Measurements from ENCODE around the gene GTPBP3. TPM values are rescaled to one million over a fixed set of nuclear protein-coding genes. Genes with fewer than 3 reads are reported as not detected.

GTPBP3 gene
- total RNA-seq, 1 donor from 2014 or later: 66.5 TPM

- H3K27me3 Mint-ChIP-seq (ENCODE audit: low read depth): peaks cover 9% of the 10 kb centered on the region
- no peaks in the 10 kb centered on the region for H3K9me3 Mint-ChIP-seq
- H3K4me3 Mint-ChIP-seq (ENCODE audit: low read depth): no peak overlapping the region
- DNase-seq (ENCODE audit: low spot score): no peak
- H3K27ac Mint-ChIP-seq: no peak overlapping the region
- H3K4me1 Mint-ChIP-seq (ENCODE audit: low read depth): no peaks in the 10 kb centered on the region
- intact Hi-C loops (cut with micrococcal nuclease): no loop called here
- peaks cover 15% of the 10 kb centered on the region for H3K36me3 Mint-ChIP-seq (ENCODE audit: low read depth)
Observed at GRCh38 chr19:17325881-17326594, 11.3 kb upstream of the GTPBP3 start.

GRCh38 chr19:17326595-17326966 is 10.8 kb upstream of the GTPBP3 start:
- intact Hi-C loops (cut with micrococcal nuclease): no loop called here
- Mint-ChIP-seq H3K27ac (no peak overlapping the region), H3K36me3 (ENCODE audit: low read depth) (peaks cover 14% of the 10 kb centered on the region), H3K4me1 (ENCODE audit: low read depth) (no peaks in the 10 kb centered on the region), H3K27me3 (ENCODE audit: low read depth) (peaks cover 9% of the 10 kb centered on the region), H3K4me3 (ENCODE audit: low read depth) (no peak overlapping the region), H3K9me3 (no peaks in the 10 kb centered on the region)
- no peak for DNase-seq (ENCODE audit: low spot score)

GRCh38 chr19:17327068-17327653 is 10.2 kb upstream of the GTPBP3 start:
- Mint-ChIP-seq H3K27me3 (ENCODE audit: low read depth) (peaks cover 9% of the 10 kb centered on the region), H3K4me3 (ENCODE audit: low read depth) (no peak overlapping the region), H3K27ac (no peak overlapping the region), H3K9me3 (no peaks in the 10 kb centered on the region), H3K4me1 (ENCODE audit: low read depth) (no peaks in the 10 kb centered on the region), H3K36me3 (ENCODE audit: low read depth) (peaks cover 12% of the 10 kb centered on the region)
- no peak for DNase-seq (ENCODE audit: low spot score)
- intact Hi-C loops (cut with micrococcal nuclease): no loop called here

GRCh38 chr19:17327654-17328516 is 9.5 kb upstream of the GTPBP3 start:
- DNase-seq (ENCODE audit: low spot score): no peak
- intact Hi-C loops (cut with micrococcal nuclease): loop anchor here (1.0 kb wide), 1 partner anchor 19 kb away; the partner anchor contains the start of gene DDA1

GRCh38 chr19:17328517-17329365 is 8.6 kb upstream of the GTPBP3 start:
- H3K4me3 Mint-ChIP-seq (ENCODE audit: low read depth): peak overlapping the region; percentile 49

More at GRCh38 chr19:17327654-17328516, 9.5 kb upstream of the GTPBP3 start:
- H3K27ac Mint-ChIP-seq: no peak overlapping the region
- peaks cover 9% of the 10 kb centered on the region for H3K27me3 Mint-ChIP-seq (ENCODE audit: low read depth)
- H3K4me3 Mint-ChIP-seq (ENCODE audit: low read depth): peak overlapping the region; percentile 59
- H3K9me3 Mint-ChIP-seq: no peaks in the 10 kb centered on the region
- peaks cover 12% of the 10 kb centered on the region for H3K36me3 Mint-ChIP-seq (ENCODE audit: low read depth)
- peaks cover 4% of the 10 kb centered on the region for H3K4me1 Mint-ChIP-seq (ENCODE audit: low read depth)

GRCh38 chr19:17329366-17330261 is 7.7 kb upstream of the GTPBP3 start:
- no peaks in the 10 kb centered on the region for H3K9me3 Mint-ChIP-seq
- peak overlapping the region; percentile 52 for H3K4me3 Mint-ChIP-seq (ENCODE audit: low read depth)
- intact Hi-C loops (cut with micrococcal nuclease): no loop called here

More at GRCh38 chr19:17328517-17329365, 8.6 kb upstream of the GTPBP3 start:
- intact Hi-C loops (cut with micrococcal nuclease): loop anchor here (1.0 kb wide), 1 partner anchor 19 kb away; the partner anchor contains the start of gene DDA1
- H3K27ac Mint-ChIP-seq: no peak overlapping the region
- peaks cover 6% of the 10 kb centered on the region for H3K4me1 Mint-ChIP-seq (ENCODE audit: low read depth)
- no peak for DNase-seq (ENCODE audit: low spot score)
- H3K9me3 Mint-ChIP-seq: no peaks in the 10 kb centered on the region
- H3K27me3 Mint-ChIP-seq (ENCODE audit: low read depth): peaks cover 9% of the 10 kb centered on the region
- H3K36me3 Mint-ChIP-seq (ENCODE audit: low read depth): peaks cover 13% of the 10 kb centered on the region

GRCh38 chr19:17330262-17331044 is 6.9 kb upstream of the GTPBP3 start:
- peaks cover 9% of the 10 kb centered on the region for H3K27me3 Mint-ChIP-seq (ENCODE audit: low read depth)
- intact Hi-C loops (cut with micrococcal nuclease): no loop called here
- DNase-seq (ENCODE audit: low spot score): no peak
- H3K36me3 Mint-ChIP-seq (ENCODE audit: low read depth): peaks cover 16% of the 10 kb centered on the region
- H3K9me3 Mint-ChIP-seq: no peaks in the 10 kb centered on the region
- H3K4me1 Mint-ChIP-seq (ENCODE audit: low read depth): peaks cover 14% of the 10 kb centered on the region
- no peak overlapping the region for H3K27ac Mint-ChIP-seq
- no peak overlapping the region for H3K4me3 Mint-ChIP-seq (ENCODE audit: low read depth)

More at GRCh38 chr19:17329366-17330261, 7.7 kb upstream of the GTPBP3 start:
- DNase-seq (ENCODE audit: low spot score): no peak
- Mint-ChIP-seq H3K27me3 (ENCODE audit: low read depth) (peaks cover 9% of the 10 kb centered on the region), H3K36me3 (ENCODE audit: low read depth) (peaks cover 16% of the 10 kb centered on the region), H3K4me1 (ENCODE audit: low read depth) (peaks cover 8% of the 10 kb centered on the region), H3K27ac (no peak overlapping the region)

GRCh38 chr19:17331045-17331558 is 6.3 kb upstream of the GTPBP3 start:
- DNase-seq (ENCODE audit: low spot score): no peak
- H3K9me3 Mint-ChIP-seq: no peaks in the 10 kb centered on the region

GRCh38 chr19:17332360-17332676 is 5.0 kb upstream of the GTPBP3 start:
- intact Hi-C loops (cut with micrococcal nuclease): no loop called here
- Mint-ChIP-seq H3K4me3 (ENCODE audit: low read depth) (no peak overlapping the region), H3K27ac (no peak overlapping the region), H3K27me3 (ENCODE audit: low read depth) (peaks cover 9% of the 10 kb centered on the region), H3K9me3 (no peaks in the 10 kb centered on the region), H3K4me1 (ENCODE audit: low read depth) (peaks cover 15% of the 10 kb centered on the region), H3K36me3 (ENCODE audit: low read depth) (peaks cover 16% of the 10 kb centered on the region)
- DNase-seq (ENCODE audit: low spot score): no peak

More at GRCh38 chr19:17331045-17331558, 6.3 kb upstream of the GTPBP3 start:
- intact Hi-C loops (cut with micrococcal nuclease): no loop called here
- Mint-ChIP-seq H3K36me3 (ENCODE audit: low read depth) (peaks cover 16% of the 10 kb centered on the region), H3K4me1 (ENCODE audit: low read depth) (peaks cover 14% of the 10 kb centered on the region), H3K27me3 (ENCODE audit: low read depth) (peaks cover 9% of the 10 kb centered on the region), H3K4me3 (ENCODE audit: low read depth) (no peak overlapping the region), H3K27ac (no peak overlapping the region)

- Mint-ChIP-seq H3K27ac (no peak overlapping the region), H3K4me1 (ENCODE audit: low read depth) (peaks cover 15% of the 10 kb centered on the region), H3K9me3 (no peaks in the 10 kb centered on the region), H3K36me3 (ENCODE audit: low read depth) (peaks cover 16% of the 10 kb centered on the region), H3K27me3 (ENCODE audit: low read depth) (peaks cover 9% of the 10 kb centered on the region), H3K4me3 (ENCODE audit: low read depth) (peak overlapping the region; percentile 47)
- peak; percentile 43 for DNase-seq (ENCODE audit: low spot score)
- intact Hi-C loops (cut with micrococcal nuclease): no loop called here
Observed at GRCh38 chr19:17332677-17333581, 4.4 kb upstream of the GTPBP3 start.
